ENCODE measurements around the gene SIM2.

SIM2 gene

DNA sequence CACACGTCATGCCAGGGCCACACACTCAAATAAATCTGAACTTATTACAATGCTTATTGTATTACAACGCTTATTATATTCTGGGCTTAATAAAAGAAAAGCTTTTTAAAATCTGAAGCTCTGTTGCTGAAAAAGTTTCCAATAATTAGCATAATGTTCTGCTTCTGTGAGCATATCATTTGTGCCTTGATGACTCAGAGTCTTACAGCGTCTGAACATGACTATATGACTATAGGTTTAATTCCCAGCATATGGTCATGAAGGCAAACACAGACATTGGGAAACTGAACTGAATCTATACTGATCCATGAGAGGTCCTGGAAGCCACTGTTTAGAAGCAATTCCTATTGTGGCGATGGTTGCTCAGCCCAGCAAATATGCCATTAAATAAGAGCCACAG, 66.3 kb downstream of the SIM2 start:
- DNase-seq (ENCODE audit: low spot score) = no peak

- DNase-seq (ENCODE audit: low spot score) = no peak
Measured at GRCh38 chr21:36766511-36766910, 67.6 kb downstream of the SIM2 start.

- DNase-seq (ENCODE audit: low spot score) = no peak
Measured at GRCh38 chr21:36767096-36767495, 68.2 kb downstream of the SIM2 start.

DNA sequence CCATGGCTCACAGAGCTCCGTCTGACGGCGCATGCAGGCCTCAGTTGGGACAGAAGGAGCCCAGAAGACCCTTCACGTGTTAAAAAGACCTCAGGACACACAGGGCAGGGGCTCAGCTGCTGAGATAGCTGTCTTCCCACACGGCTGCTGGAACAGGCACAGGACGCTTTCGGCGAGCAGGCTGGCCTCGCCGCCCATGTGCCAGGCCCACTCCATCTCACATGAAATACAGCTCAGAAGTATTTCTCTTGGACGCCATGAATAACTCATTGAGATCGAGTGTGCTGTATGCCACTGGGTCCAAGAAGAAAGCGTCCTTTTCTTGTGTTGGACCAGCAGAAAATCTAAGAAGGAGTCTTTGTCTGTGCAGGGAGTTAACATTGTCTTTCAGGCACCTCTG, 69.6 kb downstream of the SIM2 start:
- DNase-seq (ENCODE audit: low spot score) = no peak

DNA sequence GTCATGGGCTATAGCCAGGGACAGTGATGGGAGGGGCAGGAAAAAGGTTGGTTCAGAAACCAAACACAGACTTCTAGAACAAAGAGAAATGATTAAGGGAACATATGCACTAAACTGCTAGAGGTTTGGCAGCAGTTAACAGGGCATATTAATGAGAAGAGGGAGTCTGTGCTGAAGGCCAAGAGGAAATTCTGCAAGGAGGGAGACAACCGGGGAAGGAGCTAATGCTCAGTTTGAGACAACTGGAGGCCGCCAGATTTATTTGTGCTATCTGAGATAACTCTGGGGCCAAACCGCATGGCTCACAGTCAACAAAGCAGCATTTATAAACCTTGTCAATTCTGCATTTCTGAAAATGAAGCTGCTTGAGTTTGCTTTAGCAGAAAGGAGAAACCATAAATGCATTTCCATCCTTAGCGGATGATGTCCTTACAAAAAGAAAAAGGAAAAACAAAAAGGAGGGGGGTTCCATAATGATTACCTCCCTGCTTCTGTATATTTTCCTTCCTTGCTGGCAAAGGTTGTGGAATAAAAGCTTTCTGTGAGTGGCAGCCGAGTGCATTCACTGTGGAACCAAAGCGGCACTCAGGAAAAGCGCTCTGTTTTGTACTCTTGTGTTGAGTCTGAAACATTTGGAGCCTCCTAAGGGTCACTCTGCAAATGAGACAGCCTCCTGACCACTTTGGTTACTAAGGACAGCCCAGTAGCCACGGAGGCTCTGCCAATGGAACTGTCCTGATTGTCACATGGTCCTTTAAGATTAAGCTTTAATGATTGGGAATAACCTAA, 70.3 kb downstream of the SIM2 start:
- DNase-seq (ENCODE audit: low spot score) = no peak

- DNase-seq (ENCODE audit: low spot score) = no peak
Measured at GRCh38 chr21:36773117-36773516, 74.2 kb downstream of the SIM2 start.

DNA sequence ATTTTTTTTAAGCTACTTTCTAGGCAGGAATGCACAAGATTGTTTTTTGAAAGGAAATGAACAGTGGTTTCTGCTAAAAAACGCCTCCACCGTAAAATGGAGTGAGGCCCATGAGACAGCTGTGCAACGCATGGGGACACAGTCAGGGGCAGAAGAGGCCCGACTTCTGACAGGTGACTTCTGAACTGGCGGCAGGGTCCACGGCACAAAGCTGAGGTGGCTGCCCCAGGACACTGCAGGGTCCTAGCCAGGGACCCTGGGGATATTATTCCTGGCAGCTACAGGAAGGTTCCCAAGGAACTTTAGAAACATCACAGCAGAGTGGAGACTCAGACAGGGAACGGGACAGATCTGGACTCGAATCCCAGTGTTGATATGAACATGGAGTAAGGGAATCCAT, 75.1 kb downstream of the SIM2 start:
- no peak for DNase-seq (ENCODE audit: low spot score)

DNA sequence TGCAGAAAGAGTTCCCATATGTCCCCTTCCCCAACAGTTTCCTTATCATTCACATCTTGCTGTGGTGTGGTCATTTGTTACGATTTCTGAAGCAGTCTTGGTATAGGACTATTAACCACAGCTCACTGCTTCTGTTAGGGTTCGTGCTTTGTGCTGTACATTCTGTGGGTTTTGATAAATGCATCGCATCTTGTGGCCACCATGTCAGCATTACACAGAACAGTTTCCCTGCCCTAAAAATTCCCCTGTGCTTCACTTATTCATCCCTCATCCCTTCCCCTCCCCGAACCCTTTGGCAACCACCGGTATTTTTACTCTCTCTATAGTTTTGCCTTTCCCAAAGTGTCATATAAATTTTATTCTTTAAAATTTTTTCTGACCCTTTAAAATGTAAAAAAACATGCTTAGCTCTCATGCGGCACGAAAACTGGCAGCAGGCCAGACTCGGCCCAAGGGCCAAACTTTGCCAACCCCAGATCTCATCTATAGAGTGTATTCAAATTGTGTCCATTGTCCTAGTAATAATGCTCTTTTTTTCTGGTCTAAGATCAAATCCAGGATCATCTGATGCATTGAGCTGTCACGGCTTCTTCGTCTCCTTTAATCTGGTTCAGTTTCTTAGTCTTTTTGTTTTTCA, 78.2 kb downstream of the SIM2 start:
- DNase-seq (ENCODE audit: low spot score) = no peak

- no peak for DNase-seq (ENCODE audit: low spot score)
Measured at GRCh38 chr21:36780861-36781260, 81.9 kb downstream of the SIM2 start.

DNA sequence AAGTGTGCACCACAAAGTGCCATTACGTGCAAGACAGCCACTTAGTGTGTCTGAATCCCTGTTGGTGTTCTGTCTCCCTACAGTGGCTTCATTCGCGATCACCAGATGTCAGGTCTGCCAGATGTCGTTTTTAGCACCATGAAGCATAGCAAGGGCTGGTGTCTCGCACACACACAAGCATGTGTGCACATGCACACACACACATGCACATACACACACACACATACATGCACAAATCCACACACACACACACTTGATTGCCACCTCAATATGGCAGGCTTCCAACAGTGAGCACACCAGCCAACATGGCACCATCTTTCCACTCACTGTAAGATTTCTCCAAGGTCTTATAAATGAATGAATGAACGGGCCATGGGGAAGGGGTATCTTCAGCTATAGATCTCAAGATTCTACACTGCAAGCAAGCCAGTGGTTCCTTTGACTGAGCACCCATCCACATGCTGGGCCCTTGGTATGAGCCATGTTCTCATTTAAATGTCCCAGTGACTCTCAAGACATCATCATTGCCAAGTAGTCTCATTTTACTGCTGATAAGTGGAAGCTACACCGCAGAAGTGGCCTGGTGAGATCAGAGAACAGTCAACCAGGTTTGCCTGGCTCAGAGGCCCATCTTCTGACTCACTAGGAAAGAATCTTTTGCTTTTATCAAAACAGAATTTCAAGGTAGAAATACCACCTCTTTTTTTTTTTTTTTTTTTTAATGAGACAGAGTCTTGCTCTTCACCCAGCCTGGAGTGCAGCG, 84.9 kb downstream of the SIM2 start:
- DNase-seq (ENCODE audit: low spot score) = no peak

DNA sequence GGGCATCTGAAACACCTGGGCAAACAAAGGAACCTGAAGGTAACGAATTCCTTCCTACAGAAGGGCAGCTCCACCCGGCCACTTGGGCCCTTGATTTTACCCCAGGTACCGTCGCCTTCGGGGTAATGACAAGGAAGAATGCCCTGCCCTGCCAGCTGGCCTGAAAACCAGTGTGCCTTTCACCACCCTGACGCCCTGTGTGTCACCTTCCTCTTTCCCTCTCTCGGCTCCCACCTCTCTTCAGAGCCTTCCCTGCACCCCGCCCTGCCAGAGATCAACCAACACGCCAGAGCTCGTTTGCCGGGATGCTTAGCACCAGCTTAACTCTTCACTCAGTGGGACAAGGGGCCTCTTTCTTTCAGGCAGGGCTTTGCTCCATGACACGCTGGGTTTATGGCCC, 86.0 kb downstream of the SIM2 start:
- DNase-seq (ENCODE audit: low spot score) = no peak

DNA sequence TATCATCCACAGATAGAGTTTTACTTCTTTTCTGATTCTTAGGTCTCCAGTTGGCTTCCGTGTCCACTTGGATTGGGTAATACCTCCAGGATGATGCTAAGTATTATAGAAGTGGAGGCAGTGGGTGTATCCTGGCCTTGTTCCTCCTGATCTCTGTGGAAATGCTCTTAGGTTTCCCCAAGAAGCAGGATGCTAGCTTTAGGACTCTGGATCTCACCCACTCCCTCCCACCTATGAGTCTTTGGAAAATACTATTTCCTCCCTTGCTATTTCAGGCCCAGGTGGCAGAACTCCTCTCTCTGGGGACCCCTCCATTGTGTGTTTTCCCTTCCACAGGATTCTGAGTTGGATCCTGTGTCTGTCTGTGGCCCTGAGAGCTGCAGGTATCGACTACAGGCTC, 86.7 kb downstream of the SIM2 start:
- no peak for DNase-seq (ENCODE audit: low spot score)

DNA sequence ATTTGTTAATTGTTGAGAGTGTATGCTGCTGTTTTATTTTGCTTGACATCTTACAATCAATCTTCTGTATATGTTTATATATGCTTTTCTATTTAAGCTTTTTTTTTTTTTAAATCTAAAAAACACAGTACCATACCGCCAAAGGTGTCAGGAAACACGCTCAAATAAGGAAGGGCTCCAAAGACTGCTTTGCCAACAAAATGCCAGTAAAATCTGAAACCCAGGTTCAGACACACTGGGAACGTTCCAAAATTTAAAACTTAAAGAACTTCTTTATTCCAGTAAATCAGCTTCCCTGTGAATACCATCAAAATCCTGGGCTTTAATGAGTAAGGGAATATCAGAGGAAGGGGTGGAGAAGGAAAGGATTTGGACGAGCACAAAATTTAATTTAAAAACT, 87.3 kb downstream of the SIM2 start:
- DNase-seq (ENCODE audit: low spot score) = no peak

DNA sequence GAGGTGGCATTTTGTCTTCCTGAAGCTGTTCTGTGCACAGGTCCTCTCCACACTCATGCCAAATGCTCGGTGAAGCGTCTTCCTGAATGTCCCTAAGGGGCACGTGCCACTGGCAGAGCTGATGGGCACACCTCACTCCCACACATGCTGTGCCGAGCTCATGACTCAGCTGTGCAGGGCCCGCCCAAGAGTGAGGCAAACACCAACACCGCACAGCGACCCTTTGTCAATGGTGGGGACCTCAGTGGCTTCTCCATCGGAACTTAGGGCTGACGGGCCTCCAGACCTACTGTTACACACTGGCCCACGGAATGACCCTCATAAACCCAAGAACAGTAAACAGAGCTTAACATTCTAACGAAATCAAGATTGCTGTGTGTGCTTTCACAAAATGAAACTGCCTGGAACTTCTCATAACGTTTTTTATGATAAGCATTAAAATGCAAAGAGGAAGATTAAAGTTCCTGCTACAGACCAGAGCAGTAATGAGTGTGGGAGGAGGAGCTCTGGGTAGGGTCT, 89.3 kb downstream of the SIM2 start:
- DNase-seq (ENCODE audit: low spot score) = no peak

DNA sequence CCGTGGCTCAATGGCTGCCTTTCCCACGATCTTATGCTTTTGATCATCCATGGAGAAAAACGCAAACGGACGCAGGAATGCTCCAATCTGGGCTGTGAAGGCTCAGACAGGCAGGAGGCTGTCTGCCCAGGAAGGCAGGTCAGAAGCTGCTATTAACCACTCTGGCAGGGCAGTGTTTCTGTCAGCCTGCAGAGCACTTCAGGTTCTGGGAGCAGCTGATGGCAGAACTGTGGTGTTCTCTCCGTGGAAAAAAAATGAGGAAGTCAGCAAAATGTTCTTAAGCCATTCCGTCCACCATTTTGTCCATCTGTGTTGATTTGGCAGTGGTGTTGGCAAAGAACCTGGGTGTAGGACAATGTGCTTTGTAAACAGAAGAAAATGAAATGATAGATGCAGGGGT, 91.7 kb downstream of the SIM2 start:
- DNase-seq (ENCODE audit: low spot score) = no peak

GRCh38 chr21:36791180-36791579, 92.3 kb downstream of the SIM2 start:
- DNase-seq (ENCODE audit: low spot score) = no peak

DNA sequence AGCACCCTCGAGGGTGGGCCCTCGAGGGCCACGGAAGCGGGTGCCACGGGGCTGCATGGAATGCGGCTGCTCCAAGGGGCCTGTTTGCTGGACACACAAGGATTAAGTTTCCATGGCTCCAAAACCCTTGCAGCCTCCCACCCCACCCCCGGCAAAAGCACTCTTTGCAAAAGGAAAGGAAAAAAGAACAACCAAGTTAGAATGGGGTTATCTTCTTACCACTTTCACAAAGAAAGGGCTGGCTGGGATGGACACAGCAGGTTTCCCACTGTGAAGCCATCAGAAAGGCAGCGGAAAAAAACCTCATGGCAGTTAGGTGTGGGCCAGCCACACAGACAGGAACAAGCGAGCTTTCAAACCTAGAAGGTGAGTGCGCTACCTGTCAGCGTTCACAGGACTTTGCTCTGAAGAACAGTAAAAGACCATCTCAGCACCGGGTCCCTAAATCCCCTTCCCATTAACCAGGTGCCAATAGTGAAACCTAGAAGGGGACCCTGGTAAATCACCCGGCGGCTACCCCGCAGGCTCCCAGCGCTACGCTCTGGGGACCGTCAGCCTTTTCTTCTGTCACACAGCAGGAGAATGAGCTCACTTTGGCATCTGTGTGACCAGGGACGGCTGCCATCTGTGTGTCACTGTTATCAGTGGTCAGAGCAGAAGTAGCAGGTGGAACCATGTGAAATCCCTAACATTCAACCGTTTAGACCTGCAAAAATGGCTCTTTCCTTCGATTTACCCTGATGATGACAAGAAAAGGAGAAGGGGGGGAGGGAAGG, 93.0 kb downstream of the SIM2 start:
- no peak for DNase-seq (ENCODE audit: low spot score)

DNA sequence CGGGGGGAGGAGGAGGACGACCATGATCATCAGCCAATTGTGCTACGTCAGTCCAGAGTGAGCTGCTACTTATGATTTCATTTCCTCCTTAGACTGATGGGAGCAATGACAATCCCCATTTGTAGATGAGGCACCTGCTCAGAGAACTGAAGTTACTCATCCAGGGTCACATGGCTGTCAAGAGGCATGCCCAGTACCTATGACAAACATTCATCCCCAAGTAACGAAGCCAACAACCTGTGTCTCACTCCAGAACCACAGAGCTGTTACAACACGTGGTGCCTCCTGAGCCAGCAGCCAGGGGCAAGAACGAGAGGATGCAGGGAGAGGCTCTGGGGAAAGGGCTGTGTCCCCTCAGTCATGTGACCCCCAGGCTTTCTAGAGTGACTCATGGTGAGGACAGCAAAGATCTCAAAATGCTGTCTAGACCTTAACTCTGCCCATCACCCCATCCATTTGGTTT, 93.6 kb downstream of the SIM2 start:
- no peak for DNase-seq (ENCODE audit: low spot score)

DNA sequence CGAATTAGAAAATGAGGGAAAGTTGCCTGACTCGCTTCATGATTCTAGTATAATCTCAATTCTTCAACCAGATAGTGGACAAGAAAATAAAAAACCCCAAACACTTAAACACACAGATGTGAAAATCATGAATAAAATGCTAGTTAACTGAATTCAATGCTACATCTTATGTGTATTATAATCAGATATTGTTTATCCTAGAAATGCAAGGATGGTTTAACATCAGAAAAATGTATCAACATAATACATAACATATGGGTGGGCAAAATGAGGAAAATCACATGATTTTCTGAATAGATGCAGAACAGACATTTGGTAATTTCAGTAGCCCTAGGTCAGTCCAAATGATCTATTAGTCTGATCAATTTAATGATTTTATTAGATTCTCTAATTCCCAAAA, 97.2 kb downstream of the SIM2 start:
- DNase-seq (ENCODE audit: low spot score) = no peak

GRCh38 chr21:36798491-36798890, 99.6 kb downstream of the SIM2 start:
- DNase-seq (ENCODE audit: low spot score) = no peak
